Activated naive CD4-positive, alpha-beta T cell treated with anti-CD3 and anti-CD28 coated beads, Interleukin-2, amount 50 U/mL, for 24 hours (primary cell): Measurements from ENCODE around the gene SCAF8.
A peak's percentile ranks its signal among the peaks of the same experiment; 100 is the strongest.
"Not testable (repeated sequence)": the region's sequence is repeated elsewhere in the genome, so short reads cannot be mapped to it uniquely, and the experiment has no call there.

Experiments used
- H3K27ac Mint-ChIP-seq: one replicate; pipeline ENCODE4 v1.8.0; 2021; ENCODE audit warnings: mild to moderate bottlenecking, mixed read lengths
- H3K27me3 Mint-ChIP-seq: one replicate; pipeline ENCODE4 v1.8.0; 2021; ENCODE audit warnings: mixed read lengths
- H3K36me3 Mint-ChIP-seq: one replicate; pipeline ENCODE4 v1.8.0; 2021; ENCODE audit warnings: mixed read lengths
- H3K4me1 Mint-ChIP-seq: one replicate; pipeline ENCODE4 v1.8.0; 2021; ENCODE audit warnings: mixed read lengths
- H3K4me3 Mint-ChIP-seq: one replicate; pipeline ENCODE4 v1.8.0; 2021; ENCODE audit warnings: mild to moderate bottlenecking, mixed read lengths
- H3K9me3 Mint-ChIP-seq: one replicate; pipeline ENCODE4 v1.8.0; 2021; ENCODE audit warnings: mixed read lengths

The SCAF8 gene

DNA sequence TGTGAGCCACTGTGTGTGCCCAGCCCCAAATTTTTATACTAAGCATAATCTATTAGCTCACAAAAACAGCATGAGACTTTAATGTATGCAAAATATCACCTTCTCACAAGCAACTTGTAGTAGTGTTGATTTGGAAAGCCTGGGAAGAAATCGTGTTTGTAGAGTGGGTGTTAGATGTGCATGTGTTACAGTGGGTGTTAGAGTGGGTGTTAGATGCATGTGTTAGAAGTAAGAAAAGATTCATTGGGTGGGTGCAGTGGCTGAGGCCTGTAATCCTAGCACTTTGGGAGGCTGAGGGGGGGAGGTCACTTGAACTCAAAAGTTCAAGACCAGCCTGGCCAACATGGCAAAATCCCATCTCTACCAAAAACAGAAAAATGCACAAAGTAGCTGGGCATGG lies 6.3 kb upstream of the SCAF8 start:
- Mint-ChIP-seq H3K4me3 (no peak overlapping the region), H3K4me1 (peaks cover 4% of the 10 kb centered on the region), H3K27me3 (peaks cover 5% of the 10 kb centered on the region), H3K36me3 (peaks cover 3% of the 10 kb centered on the region), H3K27ac (no peak overlapping the region), H3K9me3 (no peaks in the 10 kb centered on the region)

DNA sequence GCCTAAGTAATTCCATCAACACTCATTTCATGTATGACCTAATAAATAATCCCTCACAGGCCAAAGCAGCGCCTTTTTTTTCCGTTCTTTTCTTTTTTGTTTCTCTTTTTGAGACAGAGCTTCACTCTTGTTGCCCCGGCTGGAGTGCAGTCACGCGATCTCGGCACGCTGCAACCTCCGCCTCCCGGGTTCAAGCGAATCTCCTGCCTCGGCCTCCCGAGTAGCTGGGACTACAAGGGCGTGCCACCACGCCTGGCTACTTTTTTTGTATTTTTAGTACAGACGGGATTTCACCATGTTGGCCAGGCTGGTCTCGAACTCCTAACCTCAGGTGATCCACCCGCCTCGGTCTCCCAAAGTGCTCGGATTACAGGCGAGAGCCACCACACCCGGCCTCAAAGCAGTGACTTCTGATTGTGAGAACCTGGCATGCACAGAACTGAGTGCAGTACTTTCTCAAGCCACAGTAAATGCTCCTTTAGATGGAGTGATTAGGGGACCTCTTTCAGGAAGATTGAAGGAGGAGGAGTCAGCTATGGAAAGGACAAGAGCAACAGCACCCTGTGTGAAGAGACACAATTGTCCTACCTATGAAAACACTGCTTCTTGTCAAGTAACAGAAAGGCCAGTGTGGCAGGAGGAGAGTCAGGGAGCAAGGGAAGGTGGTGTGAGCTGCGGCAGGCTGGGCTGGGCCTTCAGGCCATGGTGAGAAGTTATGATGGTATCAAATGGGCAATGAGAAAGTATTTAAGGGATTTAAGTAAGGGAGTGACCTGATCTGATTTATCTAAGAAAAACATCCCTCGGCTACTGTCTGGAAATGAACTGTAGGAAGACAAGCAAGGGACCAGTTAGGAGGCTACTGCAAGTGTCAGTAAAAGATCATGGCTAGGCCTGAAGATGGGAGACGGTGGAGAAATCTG lies 1.7 kb upstream of the SCAF8 start:
- Mint-ChIP-seq H3K27me3 (no peaks in the 10 kb centered on the region), H3K27ac (no peak overlapping the region), H3K36me3 (peaks cover 3% of the 10 kb centered on the region), H3K4me1 (peaks cover 29% of the 10 kb centered on the region), H3K4me3 (peak overlapping the region; percentile 88), H3K9me3 (no peaks in the 10 kb centered on the region)

DNA sequence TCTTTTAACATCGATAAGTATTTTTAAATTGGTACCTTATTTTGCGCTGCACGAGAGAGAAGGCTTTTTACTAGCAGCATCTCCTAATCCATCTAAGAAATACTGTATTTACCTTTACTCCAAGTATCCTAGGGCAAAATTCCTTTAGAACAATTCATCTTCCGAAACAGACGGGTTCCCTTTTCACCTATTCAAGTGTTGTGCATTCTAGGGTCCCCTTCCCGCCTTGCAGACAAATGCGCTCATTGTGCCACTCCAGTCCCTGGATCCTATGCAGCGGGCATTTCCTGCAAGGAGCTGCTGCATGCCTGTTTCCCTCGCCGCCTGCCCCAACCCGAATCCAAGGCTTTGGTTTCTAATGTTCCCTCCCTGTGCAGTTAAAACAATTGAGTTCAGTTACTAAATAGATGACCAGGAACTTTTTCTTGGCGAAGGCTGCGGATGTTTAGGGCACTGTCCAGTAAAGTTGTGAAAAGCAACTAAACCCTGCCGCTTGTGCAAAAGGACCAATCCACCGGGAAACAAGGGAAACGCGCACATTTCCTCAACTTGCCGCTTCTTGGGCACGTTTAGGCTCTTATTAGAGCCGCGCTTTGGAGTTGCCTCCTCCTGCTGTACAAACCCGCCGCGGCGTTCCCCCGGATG lies 556 bp upstream of the SCAF8 start:
- Mint-ChIP-seq H3K36me3 (peaks cover 5% of the 10 kb centered on the region), H3K4me1 (peaks cover 39% of the 10 kb centered on the region), H3K9me3 (no peaks in the 10 kb centered on the region), H3K4me3 (peak overlapping the region; percentile 88), H3K27ac (peak overlapping the region; percentile 87), H3K27me3 (no peaks in the 10 kb centered on the region)

DNA sequence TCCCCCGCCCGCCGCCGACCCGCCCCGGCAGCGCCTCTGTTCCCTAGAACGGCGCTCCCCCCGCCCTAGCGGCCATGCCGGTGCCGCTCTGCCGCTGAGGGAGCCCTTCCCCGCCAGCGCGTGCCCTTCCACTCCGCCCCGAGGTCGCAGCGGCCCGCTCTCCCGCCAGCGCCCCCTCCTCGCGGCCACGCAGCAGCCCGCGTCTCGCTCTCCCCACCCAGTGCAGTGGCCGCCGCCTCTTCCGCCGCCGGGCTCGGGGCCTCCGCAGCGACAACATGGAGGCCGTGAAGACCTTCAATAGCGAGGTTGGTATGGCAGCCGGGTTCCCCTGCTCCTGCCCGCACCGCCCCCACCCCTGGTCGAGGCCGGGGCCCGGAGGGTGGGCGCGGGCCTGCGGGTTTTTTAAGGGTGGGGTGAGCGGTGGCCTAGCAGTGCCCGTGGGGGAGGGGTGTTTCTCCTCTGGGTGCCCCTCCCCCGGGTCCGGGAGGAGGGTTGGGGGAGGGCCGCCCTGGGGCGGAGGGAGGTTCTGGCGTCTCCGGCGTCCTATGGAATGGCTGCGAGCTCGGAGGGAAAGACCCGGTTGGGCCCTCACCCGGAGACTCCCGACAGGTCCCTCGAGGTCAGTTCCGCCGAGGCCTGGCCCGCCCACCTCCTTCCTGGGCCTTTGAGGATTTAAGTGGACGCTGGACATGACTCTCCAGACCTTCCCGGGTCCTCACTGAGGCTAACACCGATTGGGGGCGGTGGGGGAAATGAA lies 588 bp downstream of the SCAF8 start:
- Mint-ChIP-seq H3K4me1 (peaks cover 50% of the 10 kb centered on the region), H3K36me3 (peaks cover 5% of the 10 kb centered on the region), H3K27ac (peak overlapping the region; percentile 97), H3K4me3 (peak overlapping the region; percentile 92), H3K9me3 (no peaks in the 10 kb centered on the region), H3K27me3 (no peaks in the 10 kb centered on the region)

DNA sequence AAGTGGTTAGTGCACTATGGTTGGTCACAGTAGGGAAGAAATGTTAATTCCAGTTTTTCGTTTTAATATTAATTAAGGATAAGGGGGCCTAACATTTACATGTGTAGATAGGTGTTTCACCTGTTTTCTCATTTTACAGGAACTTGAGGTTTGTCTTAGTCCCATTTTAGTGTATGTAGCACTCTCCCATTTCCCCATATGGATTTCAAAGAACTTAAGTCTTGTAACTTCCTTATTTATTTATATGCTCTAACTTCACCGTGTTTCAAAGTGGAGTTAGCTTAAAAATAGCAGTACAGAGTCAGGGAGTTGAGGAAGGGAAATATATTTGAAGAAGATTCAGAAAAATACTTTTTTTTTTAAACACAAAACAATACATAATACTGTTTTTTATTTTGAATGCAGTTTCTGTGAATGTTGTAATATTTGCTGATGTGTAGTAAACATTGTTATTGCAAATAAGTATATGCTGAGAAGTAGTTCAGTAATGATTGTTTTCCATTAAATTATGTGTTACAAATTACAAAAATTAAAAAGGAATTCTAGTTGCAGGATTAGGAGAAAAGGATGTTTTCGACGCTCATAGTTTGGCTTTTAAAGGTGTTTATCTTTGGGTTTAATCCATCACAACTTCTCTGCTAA lies 3.5 kb downstream of the SCAF8 start:
- Mint-ChIP-seq H3K4me1 (peaks cover 77% of the 10 kb centered on the region), H3K4me3 (peak overlapping the region; percentile 67), H3K27me3 (no peaks in the 10 kb centered on the region), H3K36me3 (peaks cover 9% of the 10 kb centered on the region), H3K9me3 (no peaks in the 10 kb centered on the region), H3K27ac (no peak overlapping the region)

DNA sequence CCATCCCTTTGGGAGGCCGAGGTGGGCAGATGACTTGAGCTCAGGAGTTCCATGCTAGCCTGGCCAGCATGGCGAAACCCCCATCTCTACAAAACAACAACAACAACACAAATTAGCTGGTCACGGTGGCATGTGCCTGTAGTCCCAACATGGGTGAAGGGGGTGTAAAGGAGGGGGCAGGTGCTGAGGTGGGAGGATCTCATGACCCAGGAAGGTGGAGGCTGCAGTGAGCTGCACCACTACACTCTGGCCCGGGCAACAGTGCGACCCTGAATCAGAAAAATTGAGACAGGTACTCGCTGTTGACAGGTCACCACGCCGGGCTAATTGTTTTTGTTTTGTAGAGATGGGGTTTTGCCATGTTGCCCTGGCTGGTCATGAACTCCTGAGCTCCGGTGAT lies 4.2 kb downstream of the SCAF8 start:
- peaks cover 11% of the 10 kb centered on the region for H3K36me3 Mint-ChIP-seq
- no peaks in the 10 kb centered on the region for H3K27me3 Mint-ChIP-seq
- H3K9me3 Mint-ChIP-seq, result no peaks in the 10 kb centered on the region
- H3K4me3 Mint-ChIP-seq, result no peak overlapping the region
- H3K27ac Mint-ChIP-seq, result no peak overlapping the region
- peaks cover 77% of the 10 kb centered on the region for H3K4me1 Mint-ChIP-seq

DNA sequence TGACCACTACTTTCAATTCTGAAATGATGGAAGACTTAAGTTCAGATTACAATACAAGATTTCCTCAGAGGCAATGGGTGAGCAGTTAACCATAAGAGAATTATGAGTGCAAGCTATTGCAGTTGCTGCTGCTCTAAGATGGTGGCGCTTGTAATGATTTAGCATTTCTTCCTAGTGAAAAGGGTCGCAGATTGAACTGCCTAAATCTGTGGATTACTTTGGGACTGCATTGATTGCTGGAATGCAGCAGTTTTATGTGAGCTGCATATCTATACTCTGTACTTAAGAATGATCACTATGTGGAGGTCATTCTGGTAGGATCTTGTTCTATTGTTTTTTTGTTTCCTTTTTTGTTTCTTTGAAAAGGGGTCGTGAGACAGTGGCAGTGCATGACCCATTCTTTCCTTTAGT lies 5.3 kb downstream of the SCAF8 start:
- Mint-ChIP-seq H3K27me3 (no peaks in the 10 kb centered on the region), H3K9me3 (no peaks in the 10 kb centered on the region), H3K36me3 (peaks cover 15% of the 10 kb centered on the region), H3K4me3 (peak overlapping the region; percentile 23), H3K4me1 (peaks cover 80% of the 10 kb centered on the region), H3K27ac (no peak overlapping the region)

DNA sequence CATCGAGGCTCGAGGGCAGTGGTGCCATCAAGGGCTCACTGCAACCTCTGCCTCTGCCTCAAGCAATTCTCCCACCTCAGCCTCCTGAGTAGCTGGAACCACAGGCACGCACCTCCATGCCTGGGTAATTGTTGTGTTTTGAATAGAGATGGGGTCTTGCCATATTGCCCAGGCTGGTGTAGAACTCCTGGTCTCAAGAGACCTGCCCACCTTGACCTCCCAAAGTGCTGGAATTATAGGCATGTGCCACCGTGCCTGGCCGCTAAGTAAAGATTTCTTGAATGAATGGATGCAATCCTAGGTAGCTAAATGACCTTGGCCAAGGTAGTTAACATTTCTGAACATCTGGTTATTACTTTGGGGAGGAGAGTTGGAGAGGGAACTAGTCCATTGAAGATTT lies 7.4 kb downstream of the SCAF8 start:
- H3K27ac Mint-ChIP-seq, result no peak overlapping the region
- peaks cover 89% of the 10 kb centered on the region for H3K4me1 Mint-ChIP-seq
- H3K9me3 Mint-ChIP-seq, result no peaks in the 10 kb centered on the region
- H3K36me3 Mint-ChIP-seq, result peaks cover 15% of the 10 kb centered on the region
- H3K27me3 Mint-ChIP-seq, result no peaks in the 10 kb centered on the region
- peak overlapping the region; percentile 21 for H3K4me3 Mint-ChIP-seq

DNA sequence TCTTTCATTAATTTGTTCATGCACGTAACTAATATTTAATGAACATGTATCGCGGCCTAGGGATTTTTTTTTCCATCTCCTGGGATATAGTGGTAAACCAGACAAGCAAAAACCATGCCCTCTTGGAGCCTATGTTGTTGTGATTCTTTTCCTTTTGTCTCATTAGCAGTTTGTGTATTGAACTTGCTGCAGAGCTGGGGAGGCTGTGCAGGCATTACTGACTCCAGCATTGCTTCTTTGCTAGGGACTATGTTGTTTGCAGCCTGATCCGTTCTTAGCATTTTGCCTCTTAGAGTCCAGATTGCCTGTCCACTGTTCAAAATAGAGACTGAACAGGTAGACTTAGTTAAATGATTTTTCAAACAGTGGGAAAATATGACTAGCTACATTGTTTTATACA lies 9.7 kb downstream of the SCAF8 start:
- no peaks in the 10 kb centered on the region for H3K27me3 Mint-ChIP-seq
- peaks cover 13% of the 10 kb centered on the region for H3K36me3 Mint-ChIP-seq
- H3K4me1 Mint-ChIP-seq, result peaks cover 92% of the 10 kb centered on the region
- H3K4me3 Mint-ChIP-seq, result peak overlapping the region; percentile 60
- H3K9me3 Mint-ChIP-seq, result no peaks in the 10 kb centered on the region
- no peak overlapping the region for H3K27ac Mint-ChIP-seq

DNA sequence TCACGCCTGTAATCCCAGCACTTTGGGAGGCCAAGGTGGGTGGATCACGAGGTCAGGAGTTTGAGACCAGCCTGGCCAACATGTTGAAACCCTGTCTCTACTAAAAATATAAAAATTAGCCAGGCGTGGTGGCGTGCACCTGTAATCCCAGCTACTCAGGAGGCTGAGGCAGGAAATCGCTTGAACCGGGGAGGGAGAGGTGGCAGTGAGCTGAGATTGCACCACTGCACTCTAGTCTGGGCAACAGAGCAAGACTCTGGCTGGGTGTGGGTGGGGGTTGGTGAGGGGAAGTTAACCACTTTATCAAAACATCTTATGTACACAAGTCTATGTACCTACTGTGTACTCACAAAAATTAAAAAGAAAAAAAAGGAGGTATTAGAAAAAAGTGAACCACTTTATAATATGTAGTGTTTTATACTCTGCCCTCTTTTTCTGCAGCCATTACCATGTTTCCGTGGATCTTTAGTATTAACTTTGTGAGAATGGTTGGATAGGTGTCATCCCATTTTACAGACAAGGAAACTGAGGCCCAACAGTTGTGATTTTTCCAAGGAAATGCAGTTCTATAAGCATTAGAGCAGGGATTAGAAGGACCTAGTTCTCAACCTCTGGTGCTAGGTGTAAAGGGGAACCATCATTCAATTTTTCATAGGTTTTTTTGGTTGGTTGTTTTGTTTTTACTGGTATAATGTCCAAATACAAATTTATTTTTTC lies 11.0 kb downstream of the SCAF8 start:
- not testable (repeated sequence) for H3K27ac Mint-ChIP-seq, H3K4me3 Mint-ChIP-seq, H3K9me3 Mint-ChIP-seq, H3K27me3 Mint-ChIP-seq
- Mint-ChIP-seq H3K36me3 (peaks cover 14% of the 10 kb centered on the region), H3K4me1 (peaks cover 90% of the 10 kb centered on the region)

DNA sequence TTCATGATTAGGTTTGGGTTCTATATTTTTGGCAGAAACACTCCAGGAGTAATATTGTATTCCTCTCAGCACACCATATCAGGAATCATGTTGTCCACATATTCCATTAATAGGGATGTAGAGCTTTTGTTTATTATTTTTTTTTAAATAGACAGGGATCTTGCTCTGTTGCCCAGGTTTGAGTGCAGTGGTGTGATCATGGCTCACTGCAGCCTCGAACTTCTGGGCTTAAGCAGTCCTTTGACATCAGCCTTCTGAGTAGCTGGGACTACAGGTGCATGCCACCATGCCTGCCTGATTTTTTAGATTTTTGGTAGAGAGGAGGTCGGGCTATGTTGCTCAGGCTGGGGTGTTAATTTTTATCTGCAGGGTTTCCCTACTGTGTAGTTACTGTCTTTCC lies 12.0 kb downstream of the SCAF8 start:
- Mint-ChIP-seq H3K4me1 (peaks cover 90% of the 10 kb centered on the region), H3K27me3 (no peaks in the 10 kb centered on the region), H3K4me3 (no peak overlapping the region), H3K9me3 (no peaks in the 10 kb centered on the region), H3K27ac (no peak overlapping the region), H3K36me3 (peaks cover 14% of the 10 kb centered on the region)

DNA sequence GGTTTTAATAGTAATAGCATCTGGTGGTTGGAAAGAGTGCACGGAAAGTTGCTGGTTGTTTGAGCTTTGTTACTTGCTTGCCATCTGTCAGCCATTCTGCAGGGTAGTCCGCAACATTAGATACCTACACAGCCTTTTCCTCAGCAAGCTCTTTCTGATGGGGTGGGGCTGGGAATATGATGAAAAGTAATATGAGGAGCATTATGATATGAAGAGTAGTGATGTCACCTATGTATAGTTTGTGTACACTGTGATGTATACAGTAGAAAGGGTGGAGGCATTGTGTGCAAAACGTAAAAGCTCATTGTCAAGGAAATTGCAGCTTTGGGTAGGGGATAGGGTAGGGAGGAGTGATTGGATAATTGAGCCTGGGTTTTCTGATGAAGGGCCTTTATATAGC lies 16.1 kb downstream of the SCAF8 start:
- Mint-ChIP-seq H3K27ac (no peak overlapping the region), H3K4me1 (peaks cover 82% of the 10 kb centered on the region), H3K4me3 (peak overlapping the region; percentile 72), H3K27me3 (no peaks in the 10 kb centered on the region), H3K36me3 (peaks cover 11% of the 10 kb centered on the region), H3K9me3 (no peaks in the 10 kb centered on the region)

DNA sequence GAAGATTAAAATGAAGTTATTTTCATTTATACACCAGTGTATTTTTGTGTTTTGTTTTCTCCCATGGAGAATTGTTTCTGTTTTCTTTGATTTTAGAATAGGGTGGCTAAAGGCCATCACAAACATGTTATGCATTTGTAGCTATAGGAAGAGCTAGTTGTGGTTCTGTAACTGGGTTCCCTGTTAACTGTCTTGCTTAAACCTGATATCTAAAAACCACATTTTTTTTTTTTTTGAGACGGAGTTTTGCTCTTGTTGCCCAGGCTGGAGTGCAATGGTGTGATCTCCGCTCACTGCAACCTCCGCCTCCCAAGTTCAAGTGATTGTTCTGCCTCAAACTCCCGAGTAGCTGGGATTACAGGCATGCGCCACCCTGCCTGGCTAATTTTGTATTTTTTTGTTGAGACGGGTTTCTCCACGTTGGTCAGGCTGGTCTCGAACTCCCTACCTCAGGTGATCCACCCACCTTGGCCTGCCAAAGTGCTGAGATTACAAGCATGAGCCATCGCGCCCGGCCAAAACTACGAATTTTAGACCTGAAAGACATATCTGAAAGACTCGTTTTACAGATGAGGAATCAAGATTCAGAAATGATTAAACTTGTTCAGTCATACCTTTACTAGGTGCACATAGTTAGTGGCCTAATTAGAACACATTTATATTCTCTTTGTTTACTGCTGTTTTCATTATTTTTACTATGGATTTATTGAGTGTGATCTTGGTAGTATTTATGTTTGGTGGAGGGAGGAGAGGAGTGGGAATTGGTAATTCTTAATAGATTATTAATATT lies 18.0 kb downstream of the SCAF8 start:
- Mint-ChIP-seq H3K27ac (no peak overlapping the region), H3K4me1 (peaks cover 80% of the 10 kb centered on the region), H3K4me3 (no peak overlapping the region), H3K9me3 (no peaks in the 10 kb centered on the region), H3K36me3 (peaks cover 9% of the 10 kb centered on the region), H3K27me3 (no peaks in the 10 kb centered on the region)

DNA sequence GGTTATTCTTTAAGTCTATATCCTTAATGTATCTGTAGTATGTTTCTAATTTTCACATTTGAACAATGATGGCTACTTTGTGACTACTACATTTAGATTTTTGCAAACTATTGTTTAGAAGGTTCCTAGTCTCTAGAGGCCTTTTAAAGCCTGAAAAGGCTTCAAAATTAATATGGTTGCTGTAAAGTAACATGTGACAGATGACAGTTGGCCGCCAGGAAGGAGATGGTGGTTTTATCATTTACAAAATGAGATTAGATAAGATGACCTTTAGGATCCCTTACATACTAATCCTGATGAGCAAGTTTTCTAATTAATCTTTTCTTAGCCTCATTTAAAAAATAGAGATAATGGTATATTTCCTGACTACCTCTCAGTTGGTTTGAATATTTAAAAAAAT lies 18.8 kb downstream of the SCAF8 start:
- Mint-ChIP-seq H3K9me3 (no peaks in the 10 kb centered on the region), H3K4me3 (no peak overlapping the region), H3K27ac (no peak overlapping the region), H3K36me3 (peaks cover 7% of the 10 kb centered on the region), H3K27me3 (no peaks in the 10 kb centered on the region), H3K4me1 (peaks cover 77% of the 10 kb centered on the region)
